HG03175 (cell line): ENCODE results near the gene CCDC78.

Source experiments
- ATAC-seq: cut with Tn5 transposase; IDR thresholded peaks from one replicate; pipeline ENCODE4 v1.9.1; 2021; ENCODE audit warnings: mild to moderate bottlenecking, moderate library complexity; ENCODE audit not compliant: unreplicated experiment

CCDC78 gene

DNA sequence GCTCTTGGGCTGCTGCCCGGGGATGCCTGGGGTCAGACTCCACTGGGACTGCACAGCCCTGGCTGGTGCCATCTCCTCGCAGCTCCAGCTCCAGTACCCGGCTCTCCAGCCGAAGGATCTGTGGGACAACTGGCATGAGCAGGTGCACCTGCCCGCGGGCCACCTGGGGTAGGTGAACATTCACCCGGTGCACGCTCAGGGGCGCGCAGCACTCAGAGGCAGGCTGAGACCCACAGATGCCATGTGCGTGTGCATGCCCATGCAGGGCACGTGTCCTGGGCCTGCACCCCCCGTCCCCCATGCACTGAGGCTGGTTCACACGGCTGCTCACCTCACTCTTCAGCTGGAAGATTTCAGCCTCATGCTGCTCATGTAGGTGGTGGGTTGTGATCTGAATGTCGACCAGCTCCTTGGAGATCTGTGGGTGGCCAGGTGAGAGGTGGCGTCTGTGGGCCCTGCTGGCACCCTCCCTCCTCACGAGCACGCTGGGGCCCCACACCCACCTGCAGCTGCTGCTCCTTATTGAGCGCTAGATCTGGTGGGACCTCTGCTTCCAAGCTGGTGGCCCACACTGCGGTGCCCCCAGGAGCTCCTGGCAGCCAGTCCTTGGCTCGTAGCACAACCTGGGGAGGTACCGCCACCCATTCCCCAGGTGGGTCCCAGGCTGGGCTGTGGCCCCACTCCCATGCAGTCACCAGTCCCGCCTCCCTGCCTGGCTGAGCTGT lies 618 bp downstream of the CCDC78 start:
- no peak for ATAC-seq

DNA sequence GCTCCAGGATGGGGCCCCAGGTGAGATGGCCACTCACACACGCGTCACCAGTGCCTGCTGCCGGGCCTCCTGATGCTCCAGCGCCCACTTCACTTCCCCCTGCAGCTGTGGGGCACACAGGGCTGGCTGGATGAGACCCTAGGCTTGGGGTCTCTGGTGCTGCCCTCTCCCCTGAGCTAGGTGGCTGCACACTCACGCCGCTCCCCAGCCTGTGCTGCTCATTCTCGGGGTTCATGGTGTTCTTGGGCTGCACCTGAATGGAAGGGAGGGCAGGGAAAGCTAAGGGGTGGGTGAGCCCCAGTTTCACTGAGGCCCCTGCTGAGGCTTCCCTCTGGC lies 1.2 kb downstream of the CCDC78 start:
- no peak for ATAC-seq

DNA sequence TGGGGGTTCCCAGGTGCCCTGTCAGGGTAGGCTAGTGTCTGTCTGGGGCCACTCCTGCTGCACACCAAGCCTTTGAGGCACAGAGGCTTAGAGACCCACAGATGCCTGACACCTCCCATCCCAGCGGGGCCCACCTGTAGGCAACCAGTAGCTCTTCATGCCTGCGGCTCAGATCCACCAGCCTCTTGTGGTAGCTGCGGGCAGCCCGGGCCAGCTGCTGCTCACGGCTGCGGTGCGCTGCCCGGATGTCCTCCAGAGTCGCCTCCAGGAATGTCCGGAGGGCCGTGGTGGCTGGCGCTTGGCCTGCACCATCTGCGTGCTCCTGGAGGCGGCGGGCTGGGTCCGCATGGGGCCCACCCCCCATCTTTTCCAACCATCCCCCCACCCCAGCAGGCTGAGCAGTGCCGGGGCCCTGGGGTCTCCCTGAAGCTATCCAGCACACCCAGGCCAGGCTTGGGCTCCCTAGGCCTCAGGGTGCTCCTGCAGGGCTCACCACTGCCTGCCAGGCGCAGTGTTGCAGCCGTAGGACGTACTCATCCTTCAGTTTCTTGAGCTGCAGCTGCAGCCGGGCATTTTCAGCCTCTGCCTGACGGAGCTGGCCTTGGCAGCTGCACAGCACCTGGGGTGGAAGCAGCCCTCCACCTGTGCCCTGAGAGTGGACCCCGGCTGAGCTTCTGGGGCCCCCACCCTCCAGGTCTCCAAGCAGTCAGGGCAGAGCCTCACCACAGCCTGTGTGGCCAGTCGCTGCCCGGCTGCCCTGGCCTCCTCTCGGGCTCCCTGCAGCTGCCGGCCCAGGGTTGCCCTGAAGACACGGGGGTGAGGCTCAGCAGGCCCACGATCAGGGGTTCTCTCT lies 1.8 kb downstream of the CCDC78 start:
- ATAC-seq = no peak

- no peak for ATAC-seq
Observed at GRCh38 chr16:723695-724094, 2.5 kb downstream of the CCDC78 start.

- no peak for ATAC-seq
Observed at GRCh38 chr16:722835-723633, 3.2 kb downstream of the CCDC78 start.

- no peak for ATAC-seq
Observed at GRCh38 chr16:721765-722540, 4.3 kb downstream of the CCDC78 start.

DNA sequence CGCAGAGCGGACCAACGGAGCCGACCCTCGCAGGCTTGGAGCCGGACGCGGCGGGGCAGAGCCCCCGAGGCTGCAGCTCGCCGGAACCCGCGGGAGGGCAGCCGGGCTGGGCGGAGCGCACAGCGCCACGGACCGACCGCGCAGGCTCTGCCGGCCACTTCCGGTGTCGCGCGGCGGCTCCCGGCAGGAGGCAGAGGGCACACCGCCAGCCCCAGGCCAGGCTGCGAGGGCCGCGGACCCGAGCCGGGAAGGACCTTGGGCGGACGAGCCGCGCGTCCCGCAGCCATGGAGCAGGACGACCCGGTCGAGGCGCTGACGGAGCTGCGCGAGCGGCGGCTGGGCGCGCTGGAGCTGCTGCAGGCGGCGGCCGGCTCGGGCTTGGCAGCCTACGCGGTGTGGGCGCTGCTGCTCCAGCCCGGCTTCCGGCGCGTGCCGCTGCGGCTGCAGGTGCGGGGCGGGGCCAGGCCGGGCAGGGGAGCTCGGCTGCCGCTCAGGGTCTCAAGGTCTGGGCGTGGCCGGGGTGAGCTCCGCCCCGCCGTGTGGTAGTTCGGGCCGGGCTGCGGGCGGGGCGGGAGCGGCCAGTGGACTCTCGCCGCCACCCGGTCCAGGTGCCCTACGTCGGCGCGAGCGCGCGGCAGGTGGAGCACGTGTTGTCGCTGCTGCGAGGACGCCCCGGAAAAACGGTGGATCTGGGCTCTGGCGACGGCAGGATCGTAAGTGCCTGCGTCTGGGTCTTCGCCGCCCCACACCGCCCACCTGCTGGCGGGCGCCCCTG lies 5.1 kb downstream of the CCDC78 start, which contains the start of gene ANTKMT:
ANTKMT (plus strand) TSS at position 157 of the 775 bp plus-strand sequence; CDS start at position 286, 129 bp downstream.
- ATAC-seq = peak; percentile 66

GRCh38 chr16:720447-720989 lies 5.7 kb downstream of the CCDC78 start:
- peak; percentile 26 for ATAC-seq

DNA sequence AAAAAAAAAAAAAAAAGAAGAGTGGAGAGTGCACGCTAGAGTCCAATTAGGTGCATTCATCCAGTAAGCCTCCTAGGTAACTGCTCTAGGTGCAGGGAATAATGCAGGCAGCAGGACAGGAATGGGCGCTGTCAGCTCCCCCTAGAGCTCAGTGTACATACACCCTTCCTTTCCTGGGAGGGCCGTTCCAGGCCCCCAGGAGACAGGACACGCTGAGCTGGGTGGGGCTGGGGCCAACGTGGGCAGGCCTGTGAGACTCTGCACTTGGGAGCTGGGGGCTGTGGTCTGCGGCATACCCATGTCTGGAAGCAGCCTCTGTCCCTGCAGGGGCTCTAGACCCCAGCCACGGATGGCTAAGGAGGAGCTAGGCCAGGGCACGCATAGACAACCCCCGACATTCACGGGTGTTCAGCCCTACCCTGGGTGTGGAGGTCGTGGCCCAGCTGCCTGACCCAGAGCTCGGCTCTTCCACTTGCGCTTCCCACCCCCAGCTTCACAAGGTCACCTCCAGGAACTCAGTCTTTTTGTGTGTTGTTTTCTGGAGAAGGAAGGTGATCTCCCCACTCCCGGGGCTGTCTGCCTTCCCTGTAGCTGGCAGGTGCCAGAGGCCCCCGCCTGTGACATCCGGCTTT lies 6.3 kb downstream of the CCDC78 start:
- ATAC-seq = no peak

DNA sequence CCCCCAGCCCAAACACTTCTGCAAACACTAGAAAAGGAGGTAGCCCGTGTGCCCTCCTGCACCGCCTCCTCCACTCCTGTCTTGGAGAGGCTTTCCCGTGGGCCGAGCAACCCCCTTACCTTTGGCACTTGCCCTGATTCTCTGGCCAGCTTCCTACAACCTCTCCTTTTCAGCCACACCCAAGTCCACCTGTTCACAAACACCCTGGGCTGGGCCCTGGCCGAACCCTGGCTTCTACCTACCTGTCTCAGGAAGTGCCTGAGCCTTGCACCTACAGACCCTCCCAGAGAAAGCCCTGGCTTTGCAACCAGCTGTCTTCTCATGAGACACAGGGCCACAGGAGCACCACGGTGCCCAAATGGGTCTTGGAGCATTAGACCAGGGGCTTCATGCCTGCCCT lies 7.3 kb downstream of the CCDC78 start:
- ATAC-seq = no peak

DNA sequence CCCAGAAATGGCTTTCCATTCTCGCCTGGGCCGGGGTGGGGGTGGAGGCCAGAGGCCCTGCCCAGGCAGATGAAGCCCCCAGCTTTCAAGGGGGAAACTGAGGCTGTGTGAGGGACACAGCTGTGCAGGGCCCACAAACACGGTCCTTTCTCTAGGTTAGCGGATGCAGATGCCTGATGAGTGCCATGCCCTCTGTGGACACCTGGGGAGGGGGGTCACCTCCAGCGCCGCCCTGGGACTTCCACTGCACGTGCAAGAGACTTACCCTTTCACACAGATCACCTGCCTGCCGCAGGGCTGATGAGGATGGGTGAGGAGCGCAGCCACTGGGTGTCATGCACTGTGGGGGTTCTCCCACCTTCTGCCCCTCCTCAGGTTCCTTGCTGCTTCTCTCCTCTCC lies 7.9 kb downstream of the CCDC78 start:
- ATAC-seq = no peak

DNA sequence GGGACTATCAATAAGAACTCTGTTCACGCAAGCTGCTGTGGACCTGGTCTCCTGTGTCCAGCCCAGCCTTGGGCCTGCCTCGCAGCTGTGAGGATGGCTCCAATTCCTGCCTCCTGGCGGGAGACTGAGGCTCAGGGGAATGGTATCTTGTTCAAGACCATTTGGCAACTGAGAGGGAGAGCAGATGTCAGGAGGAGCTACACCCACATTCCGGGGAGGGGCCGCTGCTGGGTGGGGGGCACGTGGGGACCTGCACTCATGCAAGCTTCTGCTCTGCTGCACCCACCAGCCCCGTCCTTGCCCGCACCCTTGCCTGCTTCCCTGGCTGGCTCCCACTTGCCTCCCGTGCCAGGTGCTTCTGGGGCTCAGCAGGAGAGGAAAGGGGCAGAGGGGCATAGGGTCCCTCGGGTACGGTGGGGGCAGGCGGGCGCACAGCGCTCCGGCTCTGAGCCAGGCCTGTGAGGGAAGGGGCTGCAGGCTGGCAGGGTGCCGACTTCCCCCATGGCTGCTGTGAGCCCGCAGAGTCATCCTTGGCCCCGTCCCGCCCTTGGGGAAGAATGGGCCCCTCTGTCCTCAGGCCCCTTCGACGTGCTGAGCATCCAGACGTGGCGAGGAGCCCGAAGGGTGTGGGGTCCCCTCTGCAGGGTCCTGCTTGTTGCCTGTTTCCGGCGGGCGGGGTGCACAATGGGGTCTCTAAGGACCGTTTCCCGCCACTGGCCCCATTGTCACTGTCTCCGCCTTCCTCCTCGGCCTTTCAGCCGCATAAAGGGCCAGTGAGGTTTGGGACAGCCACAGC lies 8.6 kb downstream of the CCDC78 start:
- no peak for ATAC-seq

- no peak for ATAC-seq
Observed at GRCh38 chr16:716768-717325, 9.4 kb downstream of the CCDC78 start.

- no peak for ATAC-seq
Observed at GRCh38 chr16:716200-716568, 10.1 kb downstream of the CCDC78 start.

- peak; percentile 9 for ATAC-seq
Observed at GRCh38 chr16:715477-716199, 10.6 kb downstream of the CCDC78 start.

DNA sequence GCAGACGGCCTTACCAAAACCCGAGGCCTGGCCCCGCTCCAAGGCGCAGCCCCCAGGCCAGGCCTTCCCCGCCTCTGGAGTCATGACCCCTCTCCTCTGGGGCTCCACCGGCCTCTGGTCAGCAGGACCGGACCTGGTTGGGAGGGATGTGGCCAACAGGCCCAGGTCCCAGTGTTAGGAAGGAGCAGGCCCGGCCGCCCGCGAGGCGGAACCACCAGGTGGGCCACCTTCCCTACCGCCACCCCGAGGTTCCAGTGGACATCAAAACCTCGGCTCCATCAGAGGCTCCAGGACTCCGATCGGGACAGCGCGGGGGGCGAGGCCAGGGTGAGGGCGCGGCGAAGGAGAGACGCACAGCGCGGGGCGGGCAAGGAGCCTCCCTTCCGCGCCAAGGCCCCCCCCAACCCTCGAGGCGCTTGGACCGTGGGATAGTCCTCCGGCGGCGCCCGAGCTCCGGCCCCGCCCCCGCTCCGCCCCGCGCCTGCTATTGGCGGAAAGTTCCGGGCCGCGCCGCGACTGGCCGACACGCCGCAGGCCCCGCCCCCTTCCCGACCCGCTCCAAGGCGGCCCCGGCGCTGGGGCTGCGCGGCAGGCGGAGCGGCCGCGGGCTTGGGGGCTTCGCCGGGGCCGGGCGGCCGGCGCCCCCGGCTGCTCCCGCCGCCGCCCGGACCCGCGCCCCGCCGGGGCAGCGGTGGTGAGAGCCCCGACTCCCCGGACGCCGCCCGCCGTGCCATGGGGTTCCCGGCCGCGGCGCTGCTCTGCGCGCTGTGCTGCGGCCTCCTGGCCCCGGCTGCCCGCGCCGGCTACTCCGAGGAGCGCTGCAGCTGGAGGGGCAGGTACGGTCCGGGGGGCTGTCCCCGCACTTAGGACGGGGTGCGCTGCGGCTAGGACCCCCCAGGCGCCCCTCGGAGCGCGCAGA lies 11.4 kb downstream of the CCDC78 start, which contains the start of gene METRN:
METRN (plus strand) TSS at position 561 of the 919 bp plus-strand sequence; CDS start at position 733, 172 bp downstream.
- peak; percentile 75 for ATAC-seq
